Cardiac septum (tissue), 1 donor: ENCODE data around the gene CHRND. TPM values are rescaled to one million over a fixed set of nuclear protein-coding genes. Genes with fewer than 3 reads are reported as not detected.
A peak's percentile ranks its signal among the peaks of the same experiment; 100 is the strongest.

Experiments
- DNase-seq: peaks from one replicate; pipeline ENCODE4 v3.0.0-alpha.2; 2020; ENCODE audit warnings: low spot score
- intact Hi-C: fragments of 100-400 bp; cut with DNase I; formaldehyde crosslinking; loops from one replicate; pipeline ENCODE4 v1.14.0; 2022
- long read RNA-seq: library from polyadenylated mRNA; unstranded; transcript quantifications from one replicate; pipeline ENCODE4 v2.0.0, GENCODE V29; 2021
- total RNA-seq: library from RNA; stranded (reverse); fragmentation: NEBNext Ultra II Directional; extraction: Animal tissue kit (Norgen Biotek cat#: 25700); gene quantifications from one replicate; pipeline ENCODE4 v1.2.1, GENCODE V29; 2021
- donor health status: DM: no; HTN: no; CAD: no.

Gene CHRND
- 0.11 TPM for total RNA-seq
- long read RNA-seq, partial matches to known transcripts: 0 of 2 reads
- long read RNA-seq, other reads (novel, unspliced or antisense): 2 of 2 reads

DNA sequence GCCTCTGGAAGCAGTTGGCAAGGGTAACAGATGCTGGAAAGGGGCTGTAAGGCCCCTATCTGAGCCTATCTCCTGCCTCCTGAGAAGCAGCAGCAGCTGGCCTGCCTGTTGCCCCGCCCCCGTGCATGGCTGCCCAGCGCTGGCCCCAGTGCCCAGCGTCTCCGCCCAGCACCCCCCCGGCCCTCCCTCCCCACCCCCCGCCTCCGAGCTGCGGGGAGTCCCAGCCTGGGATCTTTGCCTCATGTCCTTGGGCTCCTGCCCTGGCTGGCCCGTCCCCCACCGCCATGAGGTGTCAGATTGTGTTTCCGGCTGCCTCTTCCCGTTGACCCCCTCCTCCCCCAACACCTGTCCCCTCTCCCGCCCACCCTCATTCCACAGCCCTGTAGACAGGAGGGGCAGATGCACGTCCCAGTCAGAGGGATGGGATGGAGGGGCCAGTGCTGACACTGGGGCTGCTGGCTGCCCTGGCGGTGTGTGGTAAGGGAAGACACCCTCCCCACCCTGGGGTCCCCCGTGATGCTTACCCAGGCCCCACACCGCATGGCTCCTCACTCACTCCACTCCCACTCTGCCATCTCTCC, at the start of gene CHRND:
Gene CHRND, plus strand, starts transcription at position 370 of the 581 bp plus-strand sequence. Its CDS starts 56 bp downstream, at position 426.
- DNase-seq: no peak
- intact Hi-C loops: no loop called here

DNA sequence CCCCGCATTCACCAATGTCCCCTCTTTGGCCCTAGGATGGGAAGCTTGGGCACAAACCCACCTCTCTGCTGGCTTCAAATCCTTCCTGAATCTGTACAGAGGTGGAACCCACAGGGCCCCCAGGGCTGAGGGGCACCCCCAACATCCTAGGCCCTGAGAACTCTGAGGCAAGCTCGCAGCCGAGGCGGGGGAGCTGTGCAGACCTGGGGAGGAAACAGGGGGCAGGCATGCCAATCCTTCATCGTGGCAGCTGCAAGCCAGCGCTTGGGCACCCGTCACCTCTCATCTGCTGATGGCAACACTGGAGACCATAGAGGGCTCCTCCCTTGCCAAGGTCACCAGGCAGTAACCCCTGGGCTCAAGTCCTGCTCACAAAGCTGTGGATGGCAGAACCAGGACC, 49.2 kb upstream of the CHRND start:
- peak; percentile 43 for DNase-seq
- intact Hi-C loops: no loop called here

- DNase-seq: peak; percentile 56
- intact Hi-C loops: no loop called here
Observed at GRCh38 chr2:232477751-232478510, 48.0 kb upstream of the CHRND start.

GRCh38 chr2:232478571-232479340, 47.2 kb upstream of the CHRND start:
- intact Hi-C loops: no loop called here
- peak; percentile 51 for DNase-seq

DNA sequence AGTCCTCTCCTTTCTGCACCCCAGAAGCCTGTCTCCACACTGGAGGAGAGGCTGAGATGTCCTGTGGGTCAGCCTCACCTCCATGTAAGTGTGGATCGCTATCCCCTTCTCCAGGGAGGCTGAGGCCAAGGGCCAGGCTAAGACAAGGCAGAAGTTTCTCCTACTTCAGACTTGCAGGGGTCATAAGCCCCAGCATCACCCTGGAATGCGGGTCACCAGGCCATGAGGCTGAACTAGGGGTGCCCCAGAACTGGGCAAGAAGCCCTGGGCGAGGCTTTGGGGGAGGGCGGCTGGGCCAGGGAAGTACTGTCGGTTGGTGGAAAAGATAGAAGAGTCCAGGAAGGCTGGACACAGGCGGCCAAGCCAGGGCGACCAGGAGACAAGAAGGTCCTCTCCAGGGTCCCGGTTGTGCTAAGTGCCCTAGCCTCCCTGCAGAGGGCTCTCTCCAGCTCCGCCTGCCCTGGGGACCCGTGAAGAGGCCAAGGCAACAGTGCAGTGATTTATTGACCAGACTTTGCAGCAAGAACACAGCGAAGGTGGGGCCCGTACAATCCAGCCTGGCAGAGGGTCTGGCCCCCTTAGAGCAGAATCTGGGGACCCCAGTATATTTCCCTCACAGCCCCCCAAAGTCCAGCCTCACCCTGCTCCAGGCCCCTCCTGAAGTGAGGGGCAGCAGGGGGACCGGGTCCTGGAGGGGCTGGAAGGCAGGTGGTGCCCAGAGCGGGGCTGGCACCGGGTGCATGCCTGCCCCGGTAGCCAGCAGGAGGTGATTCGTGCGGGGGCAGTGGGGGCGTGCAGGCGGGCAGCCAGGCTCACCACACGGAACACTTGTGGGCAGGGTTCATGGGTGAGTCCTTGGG, 46.4 kb upstream of the CHRND start:
- no peak for DNase-seq
- intact Hi-C loops: no loop called here

- DNase-seq: no peak
- intact Hi-C loops: no loop called here
Observed at GRCh38 chr2:232480201-232481190, 45.5 kb upstream of the CHRND start.

DNA sequence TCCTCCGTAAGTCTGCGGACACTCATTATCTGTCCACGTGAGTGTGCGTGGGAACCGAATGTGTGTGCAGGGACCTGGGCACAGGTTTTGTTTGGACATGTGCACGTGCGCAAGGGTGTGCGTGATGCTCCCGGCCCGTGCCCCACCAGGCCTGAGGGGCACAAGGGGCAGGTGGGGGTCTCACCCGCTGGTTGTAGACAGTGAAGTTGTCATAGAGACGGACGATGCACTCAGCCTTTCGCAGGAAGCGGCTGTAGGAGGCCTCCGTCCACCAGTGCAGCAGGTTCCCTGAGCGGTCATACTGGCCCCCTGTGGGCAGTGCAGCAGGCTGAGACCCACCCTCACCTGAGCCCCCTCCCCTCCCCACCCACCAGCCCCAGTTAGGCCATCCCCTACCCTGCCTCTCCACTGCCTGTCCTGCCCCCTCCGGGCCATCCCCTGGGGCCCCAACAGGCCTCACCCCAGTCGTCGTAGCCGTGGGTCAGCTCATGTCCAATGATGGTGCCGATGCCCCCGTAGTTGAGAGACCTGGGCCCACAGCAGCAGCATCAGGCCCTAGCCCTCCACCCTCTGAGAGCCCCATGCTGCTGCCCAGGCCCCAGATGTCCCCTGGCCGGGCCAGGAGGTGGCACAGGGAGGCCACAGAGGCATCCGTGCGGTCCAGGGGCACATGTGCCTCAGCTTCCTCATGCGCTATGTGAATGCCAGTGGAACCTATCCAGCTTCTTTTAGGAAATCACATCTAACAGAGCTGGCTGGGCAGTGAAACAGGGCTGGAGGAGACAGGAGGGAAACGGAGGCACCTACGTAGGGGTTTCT, 44.4 kb upstream of the CHRND start:
- no peak for DNase-seq
- intact Hi-C loops: no loop called here

DNA sequence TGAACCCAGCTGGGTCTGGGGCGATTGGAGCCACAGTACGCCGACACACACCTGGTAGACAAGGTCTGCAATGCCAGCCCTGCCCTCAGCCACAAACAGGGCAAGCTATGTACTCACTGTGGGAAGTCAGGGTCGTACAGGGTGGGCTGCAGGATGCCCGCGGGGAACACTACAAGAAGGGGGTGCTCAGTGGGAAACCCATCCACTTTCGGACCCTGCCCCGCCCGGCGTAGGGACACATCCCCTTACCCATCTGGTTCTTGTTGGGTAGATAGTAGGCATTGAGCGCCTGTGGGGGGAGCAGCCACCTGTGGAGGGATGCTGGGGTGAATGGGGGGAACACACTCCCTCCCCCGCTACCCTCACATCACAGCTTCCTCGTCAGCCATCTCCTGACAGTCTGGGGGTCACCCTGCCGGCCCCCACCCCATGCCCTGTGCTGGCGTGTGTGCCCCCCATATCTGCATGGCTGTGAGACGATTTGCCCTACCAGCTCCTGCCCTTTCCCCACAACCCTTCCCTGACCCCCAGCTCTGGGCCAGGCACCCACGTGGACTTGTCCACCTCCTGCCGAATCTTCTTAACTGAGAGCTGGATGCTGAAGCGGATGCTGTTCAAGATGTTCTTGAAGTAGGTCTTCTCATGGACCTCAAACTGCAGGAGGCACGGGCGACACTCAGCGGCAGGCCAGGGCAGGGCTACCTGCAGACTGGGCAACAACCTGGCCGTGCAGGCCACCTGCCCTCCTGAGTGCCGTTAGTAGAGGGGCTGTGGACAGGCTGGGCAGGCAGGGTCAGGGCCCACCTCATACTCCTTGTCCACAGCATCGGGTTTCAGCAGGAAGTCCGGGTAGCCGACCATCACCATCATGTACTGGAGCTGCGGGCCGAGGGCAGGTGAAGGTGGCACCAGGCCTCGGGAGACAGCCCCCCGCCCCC, 43.4 kb upstream of the CHRND start:
- no peak for DNase-seq
- intact Hi-C loops: no loop called here

DNA sequence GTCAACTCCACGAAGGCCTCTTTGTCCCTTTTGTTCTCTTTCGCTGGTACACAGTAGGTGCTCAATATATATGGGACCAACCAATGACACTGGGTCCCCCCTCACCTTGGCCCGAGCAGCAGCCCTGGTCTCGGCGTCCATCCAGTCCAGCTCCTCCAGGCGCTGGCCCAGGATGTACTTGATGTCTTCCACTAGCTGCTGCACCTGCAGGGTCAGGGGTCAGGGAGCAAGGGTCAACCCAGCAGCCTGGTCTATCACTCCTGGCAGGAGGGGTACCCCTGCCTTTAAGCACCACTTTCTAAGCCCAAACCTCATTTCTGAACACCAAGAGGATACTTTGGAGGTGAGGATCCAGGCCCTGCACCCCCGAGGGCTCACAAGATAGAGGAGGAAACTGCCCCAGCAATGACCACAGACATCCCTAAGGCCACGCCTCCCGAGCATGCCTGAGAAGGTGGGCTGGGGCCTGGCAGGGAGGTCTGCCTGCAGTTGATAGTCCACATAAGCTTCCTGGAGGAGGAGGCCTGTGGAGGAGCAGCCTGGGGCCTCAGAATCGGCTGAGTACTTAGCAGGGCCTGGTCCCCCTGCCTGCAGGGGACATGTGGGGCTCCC, 42.5 kb upstream of the CHRND start:
- intact Hi-C loops: no loop called here

GRCh38 chr2:232483923-232484627, 41.9 kb upstream of the CHRND start:
- no peak for DNase-seq
- intact Hi-C loops: no loop called here

More for the DNA sequence above, 42.5 kb upstream of the CHRND start:
- DNase-seq: no peak

DNA sequence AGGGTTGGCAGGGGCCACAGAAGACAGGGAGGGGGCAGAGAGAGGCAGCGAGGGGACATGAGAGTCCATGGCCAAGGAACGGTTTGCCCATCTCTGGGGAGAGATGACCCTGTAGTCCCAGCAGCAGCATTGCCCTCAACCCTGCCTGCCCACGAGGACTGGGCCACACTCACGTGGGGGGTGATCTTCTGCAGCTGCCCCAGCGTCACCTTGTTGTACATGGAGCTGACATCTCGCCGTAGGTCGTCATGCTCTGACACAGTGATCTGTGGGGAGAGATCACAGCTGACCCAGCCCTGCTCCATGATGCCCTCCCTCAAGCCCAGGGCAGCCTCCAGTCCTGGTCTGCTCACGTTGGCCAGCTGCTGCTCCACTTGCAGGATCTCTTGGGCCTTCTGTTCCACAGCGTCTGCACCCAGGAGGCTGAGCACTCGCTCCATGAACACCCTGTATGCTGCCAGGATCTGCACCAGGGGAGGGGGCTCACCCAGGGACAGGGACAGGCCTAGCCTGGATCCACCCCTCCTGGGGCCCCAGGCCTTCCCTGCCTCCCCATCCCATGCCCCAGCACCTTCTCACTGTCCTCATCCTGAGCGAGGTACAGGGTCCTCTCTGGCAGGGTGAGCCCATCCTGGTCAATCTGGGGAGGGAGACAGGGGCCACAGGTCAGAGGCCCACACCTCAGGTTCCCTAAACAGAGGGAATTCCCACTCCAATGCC, 41.2 kb upstream of the CHRND start:
- intact Hi-C loops: no loop called here
- DNase-seq: no peak

DNA sequence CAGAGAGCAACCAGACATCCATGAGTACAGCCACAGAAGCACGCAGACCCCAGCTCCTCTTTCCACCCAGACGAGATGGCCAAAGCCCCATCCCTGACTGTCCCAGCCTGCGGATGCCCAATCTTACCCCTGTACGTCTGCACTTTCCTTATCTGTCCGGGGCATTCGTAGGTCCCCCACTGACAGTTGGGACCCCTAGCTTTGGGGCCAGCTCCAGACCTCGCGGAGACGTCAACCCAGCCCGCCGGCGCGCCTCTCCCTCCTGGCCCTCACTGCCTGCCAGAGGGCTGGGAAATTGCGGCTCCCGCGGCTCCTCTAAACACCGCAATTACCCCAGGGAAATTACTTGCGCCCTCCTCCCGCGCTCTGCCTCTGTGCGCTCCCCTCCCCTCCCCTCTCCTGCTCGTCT, 40.6 kb upstream of the CHRND start:
- intact Hi-C loops: no loop called here
- no peak for DNase-seq

- DNase-seq: no peak
- intact Hi-C loops: no loop called here
Observed at GRCh38 chr2:232485757-232486557, 40.0 kb upstream of the CHRND start.
